Measurements from ENCODE around the gene ADAMTS3.
A peak's percentile ranks its signal among the peaks of the same experiment; 100 is the strongest.

The ADAMTS3 gene

DNA sequence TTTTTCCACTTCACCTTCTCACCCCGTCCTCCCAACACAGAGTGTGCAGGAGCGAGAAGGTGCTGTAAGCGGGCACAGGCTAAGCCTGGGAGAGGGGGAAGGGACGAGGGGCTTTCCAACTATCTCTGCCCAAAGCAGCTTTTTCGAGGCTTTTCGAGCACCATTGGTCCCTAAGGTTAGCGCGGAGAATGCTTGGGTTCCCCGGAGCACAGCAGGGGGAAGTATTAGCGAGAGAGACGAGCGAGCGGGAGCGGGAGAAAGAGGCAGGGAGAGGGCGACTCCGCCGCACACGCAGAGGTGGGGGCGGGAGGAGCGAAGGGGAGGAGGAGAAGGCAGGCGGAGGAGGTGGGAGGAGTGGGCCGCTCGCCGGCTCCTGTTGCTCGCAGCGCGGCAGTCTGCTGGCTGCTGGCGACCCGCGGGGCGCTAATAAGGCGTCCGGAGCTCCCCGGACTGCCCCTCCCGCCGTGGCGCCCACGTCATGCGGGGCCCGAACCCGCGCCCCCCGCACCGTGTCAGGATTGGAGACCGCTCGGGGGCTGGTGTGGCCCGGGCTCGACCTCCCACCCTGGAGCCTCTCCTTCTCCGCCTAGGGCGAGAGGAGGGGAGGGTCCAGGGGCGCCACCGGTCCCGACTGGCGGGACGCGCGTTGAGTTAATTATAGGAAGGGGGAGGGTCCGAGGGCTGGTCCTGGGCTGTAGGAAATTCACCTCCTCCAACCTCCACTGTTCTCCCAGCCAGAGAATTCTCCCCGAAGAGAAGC lies at the start of gene ADAMTS3:
Gene ADAMTS3 (minus strand): TSS at position 263 of the 760 bp plus-strand sequence. CDS start 459 bp downstream, outside the sequence.
- TF ChIP-seq, protein P1, sequence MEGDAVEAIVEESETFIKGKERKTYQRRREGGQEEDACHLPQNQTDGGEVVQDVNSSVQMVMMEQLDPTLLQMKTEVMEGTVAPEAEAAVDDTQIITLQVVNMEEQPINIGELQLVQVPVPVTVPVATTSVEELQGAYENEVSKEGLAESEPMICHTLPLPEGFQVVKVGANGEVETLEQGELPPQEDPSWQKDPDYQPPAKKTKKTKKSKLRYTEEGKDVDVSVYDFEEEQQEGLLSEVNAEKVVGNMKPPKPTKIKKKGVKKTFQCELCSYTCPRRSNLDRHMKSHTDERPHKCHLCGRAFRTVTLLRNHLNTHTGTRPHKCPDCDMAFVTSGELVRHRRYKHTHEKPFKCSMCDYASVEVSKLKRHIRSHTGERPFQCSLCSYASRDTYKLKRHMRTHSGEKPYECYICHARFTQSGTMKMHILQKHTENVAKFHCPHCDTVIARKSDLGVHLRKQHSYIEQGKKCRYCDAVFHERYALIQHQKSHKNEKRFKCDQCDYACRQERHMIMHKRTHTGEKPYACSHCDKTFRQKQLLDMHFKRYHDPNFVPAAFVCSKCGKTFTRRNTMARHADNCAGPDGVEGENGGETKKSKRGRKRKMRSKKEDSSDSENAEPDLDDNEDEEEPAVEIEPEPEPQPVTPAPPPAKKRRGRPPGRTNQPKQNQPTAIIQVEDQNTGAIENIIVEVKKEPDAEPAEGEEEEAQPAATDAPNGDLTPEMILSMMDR (conservative IDR thresholded peaks at IDR 0.05; ENCODE audit: low read length), result no peak
- DNase-seq (ENCODE audit: low read depth), result peak; percentile 8
- H3K4me3 ChIP-seq (ENCODE audit: low read length), result peak within 1 kb of the TSS; percentile 76

DNA sequence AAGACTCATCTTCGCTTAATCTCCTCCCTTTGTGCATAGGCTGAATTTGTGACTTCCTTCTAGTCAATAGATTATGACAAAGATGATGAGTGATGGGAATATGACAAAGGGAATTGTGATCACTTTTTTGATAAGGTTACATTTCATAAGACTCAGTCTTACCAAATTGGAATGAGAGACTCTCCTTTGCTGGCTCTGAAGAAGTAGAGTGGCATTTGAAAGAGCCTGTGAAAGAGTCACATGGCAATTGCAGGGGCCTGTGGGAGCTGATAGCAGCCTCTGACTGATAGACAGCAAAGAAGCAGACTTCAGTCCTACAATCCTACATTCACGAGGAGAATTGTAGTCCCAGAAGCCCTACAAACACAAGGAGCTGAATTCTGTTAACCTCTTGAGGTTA lies 44.9 kb upstream of the ADAMTS3 start:
- TF ChIP-seq, protein P1 (conservative IDR thresholded peaks at IDR 0.05; ENCODE audit: low read length), result no peak
- DNase-seq (ENCODE audit: low read depth), result no peak
- H3K4me3 ChIP-seq (ENCODE audit: low read length), result no peak overlapping the region

DNA sequence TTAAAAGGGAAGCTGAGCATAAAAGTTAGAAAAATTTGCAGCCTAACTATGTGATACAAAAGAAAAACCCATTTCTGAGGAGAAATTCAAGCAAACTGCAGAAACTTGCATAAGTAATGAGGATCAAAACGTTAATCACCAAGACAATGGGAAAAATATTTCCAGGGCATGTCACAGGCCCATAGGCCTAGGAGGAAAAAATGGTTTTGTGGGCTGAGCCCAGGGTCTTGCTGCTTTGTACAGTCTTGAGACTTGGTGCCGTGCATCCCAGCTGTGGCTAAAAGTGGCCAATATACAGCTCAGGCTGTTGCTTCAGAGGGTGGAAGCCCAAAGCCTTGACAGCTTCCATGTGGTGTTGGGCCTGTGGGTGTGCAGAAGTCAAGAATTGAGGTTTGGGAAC lies 37.7 kb upstream of the ADAMTS3 start:
- no peak for DNase-seq (ENCODE audit: low read depth)
- TF ChIP-seq, protein P1 (conservative IDR thresholded peaks at IDR 0.05; ENCODE audit: low read length), result no peak
- H3K4me3 ChIP-seq (ENCODE audit: low read length), result no peak overlapping the region

DNA sequence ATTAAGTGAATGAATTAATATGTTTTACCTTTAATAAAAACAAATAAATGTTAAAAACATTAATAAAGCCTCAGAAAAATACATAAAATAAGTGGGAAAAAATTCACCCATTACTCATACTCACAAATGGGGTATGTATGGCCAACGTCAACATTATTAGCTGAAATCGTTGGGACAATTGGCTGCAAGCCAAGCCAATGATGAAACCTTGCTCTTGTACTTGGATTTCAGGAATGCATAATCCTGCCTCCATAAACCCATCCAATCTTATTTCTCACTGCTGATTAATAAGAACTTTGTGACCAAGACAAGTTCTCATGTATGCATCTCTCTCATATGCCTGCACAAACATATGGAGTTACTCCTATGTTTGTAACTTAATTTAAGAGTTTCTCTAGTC lies 35.3 kb upstream of the ADAMTS3 start:
- no peak overlapping the region for H3K4me3 ChIP-seq (ENCODE audit: low read length)
- TF ChIP-seq, protein P1 (conservative IDR thresholded peaks at IDR 0.05; ENCODE audit: low read length), result no peak
- no peak for DNase-seq (ENCODE audit: low read depth)

DNA sequence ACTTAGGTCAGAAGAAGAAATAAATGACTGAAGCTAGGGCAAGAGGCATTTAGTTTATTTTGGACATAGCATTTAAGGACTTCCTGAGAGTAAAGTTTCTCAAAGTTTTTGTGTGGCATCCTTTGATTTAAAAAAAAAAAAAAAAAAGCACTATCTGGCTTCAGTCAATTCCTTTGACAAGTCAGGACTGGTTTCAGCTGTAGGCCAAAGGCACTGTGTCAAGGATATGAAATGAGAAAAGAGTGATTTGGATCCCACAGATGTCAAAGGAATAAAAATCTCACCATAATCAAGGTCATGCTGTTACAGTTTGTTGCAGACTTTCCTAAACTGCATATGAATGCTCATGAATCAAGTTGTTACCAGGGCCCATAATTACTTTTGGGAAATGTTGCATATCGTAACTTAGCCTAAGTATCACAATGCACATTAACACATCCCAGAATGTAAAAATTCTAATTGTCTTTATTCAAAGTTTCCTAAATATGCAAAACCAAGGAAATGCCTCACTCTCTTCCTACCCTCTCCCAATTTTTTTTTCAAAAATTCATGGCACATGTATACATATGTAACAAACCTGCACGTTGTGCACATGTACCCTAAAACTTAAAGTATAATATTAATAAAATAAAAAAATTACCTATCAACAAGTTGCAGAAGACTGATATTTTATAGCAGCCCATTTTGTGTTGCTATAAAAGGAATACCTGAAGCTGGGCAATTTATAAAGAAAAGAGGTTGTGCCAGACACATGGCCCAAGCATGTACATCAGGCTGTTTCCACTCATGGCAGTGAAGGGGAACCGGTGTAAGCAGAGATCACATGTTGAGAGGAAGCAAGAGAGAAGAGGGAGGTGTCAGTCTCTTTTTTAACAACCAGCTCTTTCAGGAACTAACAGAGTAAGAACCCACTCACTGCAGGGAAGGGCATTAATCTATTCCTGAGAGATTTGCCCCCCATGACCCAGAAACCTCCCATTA lies 33.7 kb upstream of the ADAMTS3 start:
- TF ChIP-seq, protein P1 (conservative IDR thresholded peaks at IDR 0.05; ENCODE audit: low read length), result no peak
- H3K4me3 ChIP-seq (ENCODE audit: low read length), result no peak overlapping the region
- DNase-seq (ENCODE audit: low read depth), result no peak

DNA sequence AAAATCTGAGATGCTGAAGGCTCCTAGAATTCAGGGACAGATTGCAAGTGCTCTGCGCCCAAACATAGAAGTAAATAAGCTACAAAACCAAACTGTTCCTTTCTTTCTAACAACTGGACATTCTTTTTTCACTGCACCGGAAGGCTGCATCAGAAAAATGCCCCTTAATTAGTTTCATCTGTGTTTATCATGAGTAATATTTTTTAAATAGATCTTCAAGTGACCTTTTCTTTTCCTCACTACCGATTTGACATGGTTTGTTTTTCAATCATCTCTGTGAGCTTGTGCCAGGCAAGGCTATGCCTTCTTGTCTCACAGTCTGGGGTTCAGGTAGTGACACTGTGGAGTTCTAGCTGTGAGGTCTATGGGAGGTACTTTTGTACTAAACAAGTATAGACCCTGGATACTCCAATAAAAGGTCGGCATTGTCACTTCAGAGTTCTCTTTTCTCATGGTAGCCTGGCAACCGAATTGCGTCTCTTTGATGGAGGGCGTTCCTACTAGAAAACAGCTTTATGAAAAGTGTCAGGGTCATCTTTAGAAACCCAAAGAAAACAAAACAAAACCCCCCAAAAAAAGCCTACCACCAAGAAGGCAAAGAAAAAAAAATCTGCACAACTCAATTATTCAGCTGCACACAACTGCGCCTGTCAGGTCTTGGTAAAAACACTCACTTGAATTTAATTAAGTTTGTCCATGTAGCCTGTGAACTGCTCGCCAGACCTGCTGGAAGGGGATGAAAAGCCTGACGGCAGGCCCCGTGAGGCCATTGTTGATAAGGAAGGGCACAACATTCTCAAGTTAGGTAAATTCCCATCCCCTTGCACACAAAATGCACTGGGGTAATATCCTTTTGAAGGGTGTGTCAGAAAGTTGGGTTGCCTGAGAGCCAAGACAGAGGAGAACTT lies 22.8 kb upstream of the ADAMTS3 start:
- no peak overlapping the region for H3K4me3 ChIP-seq (ENCODE audit: low read length)
- TF ChIP-seq, protein P1 (conservative IDR thresholded peaks at IDR 0.05; ENCODE audit: low read length), result no peak
- DNase-seq (ENCODE audit: low read depth), result peak; percentile 13
